Measurements from ENCODE around the gene SLC6A11.

Gene SLC6A11

DNA sequence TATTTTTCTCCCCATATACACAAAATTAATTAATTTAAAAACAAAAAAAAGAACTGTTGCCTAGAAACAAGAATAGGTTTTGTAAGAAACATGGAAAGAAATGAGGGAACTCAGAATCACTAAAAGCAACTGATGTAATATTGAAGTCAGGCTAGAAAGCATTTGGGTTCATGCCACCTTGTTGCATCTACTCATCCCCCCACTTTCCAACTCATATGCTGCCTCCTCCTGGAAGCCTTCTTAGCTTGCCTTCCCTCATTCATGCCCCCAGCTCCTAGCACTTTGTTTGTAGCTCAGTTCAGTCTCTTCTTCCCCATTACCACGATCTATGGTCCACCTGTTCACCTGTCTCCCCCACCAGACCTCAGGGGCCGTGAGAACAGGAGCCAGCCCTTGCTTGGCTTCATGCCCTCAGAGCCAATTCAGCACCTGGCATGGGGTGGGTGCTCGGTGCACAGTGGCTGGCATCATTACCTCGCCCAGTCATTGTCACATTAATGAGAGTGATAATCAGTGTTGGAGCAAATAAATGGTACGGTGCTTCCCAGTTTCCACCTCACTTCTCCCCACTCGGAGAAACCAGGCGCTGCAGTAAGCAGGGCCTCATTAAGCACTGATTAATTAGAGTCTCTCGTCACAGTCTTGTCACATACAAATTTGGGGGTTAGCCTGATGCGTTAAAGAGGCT, 114.1 kb downstream of the SLC6A11 start:
- H3K4me3 Mint-ChIP-seq: no peak overlapping the region
- no peak for ATAC-seq (replicated peaks)
- no peaks in the 10 kb centered on the region for H3K4me1 Mint-ChIP-seq
- peaks cover 0 to 2% of the 10 kb centered on the region in 2 donors for H3K9me3 Mint-ChIP-seq
- peaks cover 0 to 22% of the 10 kb centered on the region in 2 donors for H3K27me3 Mint-ChIP-seq
- no peak for DNase-seq
- H3K36me3 Mint-ChIP-seq: no peaks in the 10 kb centered on the region
- H3K27ac Mint-ChIP-seq: no peak overlapping the region

DNA sequence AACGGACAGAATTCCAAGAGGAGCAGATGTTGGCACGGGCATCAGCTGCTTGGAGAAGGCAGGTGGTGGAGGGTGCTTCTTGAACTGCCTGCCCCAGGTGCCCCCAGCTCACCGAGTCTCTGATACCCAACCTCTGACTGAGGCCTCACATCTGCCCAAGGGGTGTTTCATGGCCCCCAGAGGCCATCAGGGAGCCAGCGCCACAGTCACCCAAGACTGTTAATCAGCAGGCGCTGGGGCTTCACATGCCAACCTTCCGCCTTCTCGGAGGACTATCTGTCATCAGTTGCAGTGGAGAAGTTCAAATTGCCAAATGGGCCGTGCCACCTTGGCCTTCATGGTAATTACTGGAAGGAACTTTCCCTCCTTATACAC, 114.6 kb downstream of the SLC6A11 start:
- DNase-seq (no peak), ATAC-seq (replicated peaks) (no peak)
- H3K4me3 Mint-ChIP-seq: no peak overlapping the region
- no peaks in the 10 kb centered on the region for H3K9me3 Mint-ChIP-seq
- no peaks in the 10 kb centered on the region for H3K4me1 Mint-ChIP-seq
- H3K36me3 Mint-ChIP-seq: no peaks in the 10 kb centered on the region
- H3K27ac Mint-ChIP-seq: no peak overlapping the region
- H3K27me3 Mint-ChIP-seq: peaks cover 0 to 22% of the 10 kb centered on the region in 2 donors

DNA sequence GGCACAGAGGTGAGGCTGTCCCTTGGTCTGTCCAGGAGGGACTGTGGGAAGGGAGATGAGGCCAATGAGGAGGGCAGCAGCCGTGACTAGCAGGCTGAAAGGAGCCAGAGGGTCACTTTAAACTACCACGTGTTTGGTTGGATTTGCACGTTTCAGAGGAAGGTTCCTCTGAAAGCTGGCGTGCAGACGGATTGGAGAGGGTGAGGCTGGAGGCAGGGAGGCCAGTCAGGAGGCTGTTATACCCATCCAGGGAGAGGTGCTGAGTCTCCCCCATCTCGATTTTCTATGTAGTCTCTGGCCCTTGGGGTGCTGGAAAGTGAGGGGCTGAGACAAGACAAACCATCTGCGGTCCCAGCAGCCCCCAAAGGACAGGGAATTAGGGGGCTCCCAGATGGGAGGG, 116.6 kb downstream of the SLC6A11 start:
- no peak overlapping the region for H3K27ac Mint-ChIP-seq
- no peaks in the 10 kb centered on the region for H3K36me3 Mint-ChIP-seq
- DNase-seq (no peak), ATAC-seq (replicated peaks) (no peak)
- peaks cover 0 to 10% of the 10 kb centered on the region in 2 donors for H3K27me3 Mint-ChIP-seq
- no peak overlapping the region for H3K4me3 Mint-ChIP-seq
- no peaks in the 10 kb centered on the region for H3K4me1 Mint-ChIP-seq
- no peaks in the 10 kb centered on the region for H3K9me3 Mint-ChIP-seq

DNA sequence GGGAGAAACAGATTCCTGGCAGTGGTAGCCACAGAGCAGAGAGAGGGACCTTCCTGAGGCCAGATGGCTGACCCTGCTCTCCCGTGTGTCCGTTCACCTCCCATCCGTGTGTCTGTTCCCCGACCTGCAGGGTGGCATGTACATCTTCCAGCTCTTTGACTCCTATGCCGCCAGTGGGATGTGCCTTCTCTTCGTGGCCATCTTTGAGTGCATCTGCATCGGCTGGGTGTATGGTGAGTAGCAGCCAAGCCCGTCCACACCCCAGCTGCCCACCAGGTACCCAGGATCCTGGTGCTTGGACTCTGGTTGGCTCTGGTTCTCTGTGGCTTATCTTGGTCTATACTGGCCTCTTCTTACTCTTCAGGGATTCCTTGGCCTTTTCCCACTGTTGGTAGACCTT, 117.0 kb downstream of the SLC6A11 start:
- no peak for ATAC-seq (replicated peaks)
- H3K4me3 Mint-ChIP-seq: no peak overlapping the region
- peaks cover 0 to 14% of the 10 kb centered on the region in 2 donors for H3K27me3 Mint-ChIP-seq
- no peaks in the 10 kb centered on the region for H3K36me3 Mint-ChIP-seq
- no peak for DNase-seq
- H3K27ac Mint-ChIP-seq: no peak overlapping the region
- no peaks in the 10 kb centered on the region for H3K9me3 Mint-ChIP-seq
- no peaks in the 10 kb centered on the region for H3K4me1 Mint-ChIP-seq

DNA sequence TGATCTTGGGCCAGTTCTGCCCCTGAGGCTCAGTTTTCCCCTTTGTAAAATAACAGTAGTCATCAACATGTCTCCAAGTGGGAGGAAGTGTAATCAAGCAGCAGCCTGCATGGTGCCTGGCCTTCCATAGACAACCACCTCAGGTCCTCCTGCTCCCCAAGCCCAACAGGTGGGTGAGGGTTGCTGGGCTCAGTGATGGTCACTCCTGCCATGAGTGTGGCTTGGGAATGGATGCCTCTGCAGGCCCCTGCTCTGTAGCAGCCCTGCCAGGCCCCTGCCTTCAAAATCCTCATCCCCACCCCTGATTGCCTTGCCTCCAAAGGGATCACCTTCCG, 117.4 kb downstream of the SLC6A11 start:
- Mint-ChIP-seq H3K27me3 (peaks cover 0 to 14% of the 10 kb centered on the region in 2 donors), H3K9me3 (no peaks in the 10 kb centered on the region), H3K4me1 (no peaks in the 10 kb centered on the region), H3K4me3 (no peak overlapping the region), H3K36me3 (no peaks in the 10 kb centered on the region), H3K27ac (no peak overlapping the region)
- no peak for ATAC-seq (replicated peaks)
- DNase-seq: no peak

DNA sequence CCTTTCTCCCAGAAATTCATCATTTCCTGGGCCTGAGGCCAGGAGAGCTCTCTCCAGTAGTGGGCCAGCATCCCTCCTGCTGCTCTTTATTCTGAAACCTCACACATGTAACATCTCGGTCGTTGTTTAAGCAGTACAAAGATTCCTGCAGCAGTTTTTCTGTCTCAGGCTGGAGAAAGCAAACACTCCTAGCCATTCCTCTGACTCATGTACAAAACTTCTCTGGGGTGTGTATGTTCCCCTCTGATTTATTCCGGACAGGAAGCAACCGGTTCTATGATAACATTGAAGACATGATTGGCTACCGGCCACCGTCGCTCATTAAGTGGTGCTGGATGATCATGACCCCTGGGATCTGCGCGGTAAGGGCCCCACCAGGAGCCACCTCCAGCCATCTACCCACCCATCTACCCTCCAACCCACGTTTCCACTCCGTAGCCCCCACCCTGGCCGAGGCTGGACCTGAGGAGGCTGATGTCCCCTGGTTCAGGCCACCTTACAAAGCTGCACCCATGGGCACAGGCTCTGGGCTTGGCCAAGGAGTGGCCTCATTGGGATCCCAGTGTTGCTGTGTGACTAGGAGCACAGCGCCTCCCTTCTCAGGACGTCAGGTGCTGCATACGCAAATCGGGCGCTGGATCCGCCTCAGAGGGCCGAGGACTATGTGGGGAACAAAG, 117.9 kb downstream of the SLC6A11 start:
- Mint-ChIP-seq H3K36me3 (no peaks in the 10 kb centered on the region), H3K9me3 (no peaks in the 10 kb centered on the region), H3K4me1 (no peaks in the 10 kb centered on the region), H3K27ac (no peak overlapping the region), H3K4me3 (no peak overlapping the region), H3K27me3 (peaks cover under 1 to 14% of the 10 kb centered on the region in 2 donors)
- DNase-seq (no peak), ATAC-seq (replicated peaks) (no peak)

DNA sequence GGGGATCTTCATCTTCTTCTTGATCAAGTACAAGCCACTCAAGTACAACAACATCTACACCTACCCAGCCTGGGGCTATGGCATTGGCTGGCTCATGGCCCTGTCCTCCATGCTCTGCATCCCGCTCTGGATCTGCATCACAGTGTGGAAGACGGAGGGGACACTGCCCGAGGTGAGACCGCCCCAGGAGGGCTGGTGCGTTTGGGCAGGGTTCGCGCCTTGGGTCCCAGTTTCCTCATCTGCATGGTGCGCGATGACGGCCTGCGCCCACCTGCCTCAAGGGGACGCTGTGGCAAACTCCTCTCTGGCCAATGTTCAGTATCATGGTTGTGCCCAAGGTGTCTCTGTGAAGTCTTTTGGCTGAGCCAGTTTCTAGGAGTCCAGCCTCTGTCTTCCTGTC, 119.0 kb downstream of the SLC6A11 start:
- H3K27me3 Mint-ChIP-seq: peaks cover 4 to 14% of the 10 kb centered on the region in 2 donors
- no peak overlapping the region for H3K4me3 Mint-ChIP-seq
- no peaks in the 10 kb centered on the region for H3K9me3 Mint-ChIP-seq
- H3K36me3 Mint-ChIP-seq: no peaks in the 10 kb centered on the region
- H3K27ac Mint-ChIP-seq: no peak overlapping the region
- no peaks in the 10 kb centered on the region for H3K4me1 Mint-ChIP-seq
- ATAC-seq (replicated peaks): no peak
- DNase-seq: no peak

DNA sequence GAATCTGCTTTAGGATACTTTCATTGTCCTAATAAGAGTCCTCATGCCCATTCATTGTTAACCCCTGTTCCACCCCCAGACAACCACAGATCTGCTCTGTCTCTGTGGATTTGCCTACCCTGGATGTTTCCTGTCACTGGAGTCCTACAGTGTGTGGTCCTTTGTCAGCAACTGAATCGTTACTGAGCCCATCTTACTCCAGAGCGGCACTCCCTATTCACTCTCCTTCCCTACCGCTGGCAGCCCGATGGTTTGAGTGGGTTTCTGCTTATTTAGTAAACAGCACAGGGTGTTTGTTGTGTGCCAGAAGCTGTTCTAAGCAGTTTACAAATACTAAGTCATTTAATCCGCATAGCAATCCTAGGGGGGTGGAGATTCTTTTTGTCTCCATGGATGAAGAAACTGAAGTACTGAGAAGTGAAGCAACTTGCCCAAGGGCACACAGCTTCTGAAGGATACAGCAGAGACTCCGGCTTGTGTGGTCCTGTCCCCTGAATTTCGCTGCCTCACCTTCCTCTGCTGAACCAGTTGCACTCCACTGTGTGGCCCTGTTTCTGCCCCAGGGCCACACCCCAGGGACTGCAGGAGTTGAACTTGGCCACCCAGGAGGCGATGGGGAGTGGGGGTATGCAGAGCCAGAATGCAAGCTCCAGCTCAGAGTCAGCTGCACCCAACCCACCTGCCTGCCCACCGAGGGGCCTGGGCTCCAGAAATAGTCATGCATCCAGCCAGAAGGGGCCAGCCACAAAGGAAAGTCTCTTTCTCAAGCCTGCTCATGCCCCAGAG, 120.0 kb downstream of the SLC6A11 start:
- H3K27ac Mint-ChIP-seq: no peak overlapping the region
- DNase-seq: no peak
- H3K4me3 Mint-ChIP-seq: no peak overlapping the region
- ATAC-seq (replicated peaks): no peak
- no peaks in the 10 kb centered on the region for H3K9me3 Mint-ChIP-seq
- no peaks in the 10 kb centered on the region for H3K4me1 Mint-ChIP-seq
- no peaks in the 10 kb centered on the region for H3K36me3 Mint-ChIP-seq
- peaks cover 4 to 14% of the 10 kb centered on the region in 2 donors for H3K27me3 Mint-ChIP-seq

DNA sequence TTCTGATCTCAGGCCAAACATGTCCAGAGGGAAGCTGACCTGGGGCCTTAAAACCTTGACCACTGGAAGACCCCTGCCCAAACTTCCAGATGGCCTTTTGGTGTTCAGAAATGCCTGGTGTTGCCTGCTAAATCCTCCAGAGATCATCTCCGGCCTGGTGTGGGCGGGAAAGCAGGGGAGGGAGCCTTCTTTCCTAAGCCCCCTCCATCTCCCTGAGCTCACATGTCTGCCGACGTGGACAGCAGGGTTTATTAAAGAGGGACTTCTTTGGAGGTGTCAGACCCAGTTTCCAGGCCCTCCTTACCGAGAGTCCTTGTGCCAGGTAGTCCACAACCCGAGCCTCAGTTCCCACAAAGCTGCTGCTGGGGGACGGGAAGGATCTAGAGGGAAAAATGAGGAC, 120.7 kb downstream of the SLC6A11 start:
- DNase-seq: no peak
- no peaks in the 10 kb centered on the region for H3K4me1 Mint-ChIP-seq
- no peak overlapping the region for H3K27ac Mint-ChIP-seq
- peaks cover 4 to 14% of the 10 kb centered on the region in 2 donors for H3K27me3 Mint-ChIP-seq
- no peaks in the 10 kb centered on the region for H3K9me3 Mint-ChIP-seq
- no peaks in the 10 kb centered on the region for H3K36me3 Mint-ChIP-seq
- ATAC-seq (replicated peaks): no peak
- no peak overlapping the region for H3K4me3 Mint-ChIP-seq

DNA sequence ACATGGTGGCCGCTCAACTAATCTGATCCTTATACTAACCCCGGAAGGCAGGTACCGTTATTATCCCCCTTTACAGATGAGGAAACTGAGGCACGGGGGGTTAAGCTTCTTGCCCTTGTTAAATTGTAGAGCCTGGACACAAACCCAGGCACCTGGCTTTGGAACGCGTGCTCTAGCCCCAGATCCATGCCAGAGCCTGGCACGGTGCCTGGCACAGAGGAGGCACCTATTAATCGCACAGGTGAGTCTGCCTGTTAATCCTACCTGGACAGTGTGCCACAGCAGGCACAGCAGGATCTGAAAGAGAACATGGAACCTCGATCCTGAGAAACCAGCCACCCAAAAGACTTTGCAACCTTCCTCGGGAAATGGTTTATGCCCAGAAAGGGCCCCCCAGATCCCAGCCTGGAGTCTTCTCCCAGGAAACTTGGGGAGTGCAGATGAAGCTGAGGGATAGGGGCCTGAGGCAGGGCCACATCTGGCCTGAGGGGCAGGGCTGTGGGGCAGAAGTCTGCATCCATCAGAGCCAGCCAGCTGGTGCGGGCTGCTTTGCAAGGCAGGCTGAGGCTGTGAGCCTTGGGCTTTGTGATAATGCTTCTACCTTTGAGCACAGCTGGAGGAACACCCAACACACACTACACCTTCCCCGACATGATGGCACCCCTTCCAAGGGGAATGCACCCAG, 121.3 kb downstream of the SLC6A11 start:
- peaks cover 2 to 4% of the 10 kb centered on the region in 2 donors for H3K9me3 Mint-ChIP-seq
- H3K27me3 Mint-ChIP-seq: peaks cover 9 to 14% of the 10 kb centered on the region in 2 donors
- H3K36me3 Mint-ChIP-seq: no peaks in the 10 kb centered on the region
- no peaks in the 10 kb centered on the region for H3K4me1 Mint-ChIP-seq
- ATAC-seq (replicated peaks) (no peak), DNase-seq (no peak)
- no peak overlapping the region for H3K27ac Mint-ChIP-seq
- no peak overlapping the region for H3K4me3 Mint-ChIP-seq

DNA sequence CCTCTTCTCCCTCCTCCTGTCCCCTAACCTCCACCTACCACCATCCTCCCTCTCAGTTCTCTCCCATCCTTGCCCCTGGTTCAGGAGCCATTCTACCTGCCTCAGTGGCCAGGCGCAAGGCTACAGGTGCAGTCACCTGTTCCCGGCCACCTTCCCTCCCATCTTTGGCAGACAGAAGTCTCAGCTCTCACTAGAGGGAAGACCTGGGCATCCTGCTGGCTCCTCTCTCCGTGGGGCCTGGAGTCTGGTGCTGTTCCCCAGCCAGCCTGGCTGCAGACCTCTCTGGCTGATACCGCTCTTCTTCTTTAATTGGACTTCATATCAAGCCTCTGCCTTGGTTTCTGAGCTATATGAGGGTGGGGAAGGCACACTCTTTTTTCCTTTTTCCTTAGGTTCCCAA, 123.5 kb downstream of the SLC6A11 start:
- peaks cover 2 to 9% of the 10 kb centered on the region in 2 donors for H3K9me3 Mint-ChIP-seq
- ATAC-seq (replicated peaks) (no peak), DNase-seq (no peak)
- H3K4me1 Mint-ChIP-seq: no peaks in the 10 kb centered on the region
- H3K36me3 Mint-ChIP-seq: no peaks in the 10 kb centered on the region
- no peak overlapping the region for H3K27ac Mint-ChIP-seq
- H3K27me3 Mint-ChIP-seq: peaks cover 17 to 22% of the 10 kb centered on the region in 2 donors
- H3K4me3 Mint-ChIP-seq: no peak overlapping the region

DNA sequence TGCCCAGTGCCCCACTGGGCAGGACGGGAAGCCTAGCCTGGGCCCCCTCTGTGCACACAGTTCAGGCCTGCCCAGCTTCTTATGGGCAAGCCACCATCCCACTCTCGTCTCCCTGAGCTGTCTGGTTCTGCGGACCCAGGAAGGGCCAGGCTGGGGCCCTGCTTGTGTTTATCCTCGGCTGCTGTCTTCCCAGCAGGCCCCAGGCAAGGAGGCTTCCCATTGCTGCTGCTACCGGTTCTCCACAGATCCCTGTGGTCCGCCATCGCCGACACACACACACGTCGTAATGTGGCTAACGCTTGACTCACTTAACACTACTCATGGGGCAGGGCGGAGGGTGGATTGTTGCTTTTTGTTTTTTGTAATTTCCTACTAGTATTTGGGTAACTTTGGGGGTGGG, 124.1 kb downstream of the SLC6A11 start:
- Mint-ChIP-seq H3K27ac (no peak overlapping the region), H3K4me1 (no peaks in the 10 kb centered on the region), H3K36me3 (no peaks in the 10 kb centered on the region), H3K4me3 (no peak overlapping the region), H3K9me3 (peaks cover 2 to 9% of the 10 kb centered on the region in 2 donors), H3K27me3 (peaks cover 21 to 25% of the 10 kb centered on the region in 2 donors)
- no peak for ATAC-seq (replicated peaks)
- no peak for DNase-seq

DNA sequence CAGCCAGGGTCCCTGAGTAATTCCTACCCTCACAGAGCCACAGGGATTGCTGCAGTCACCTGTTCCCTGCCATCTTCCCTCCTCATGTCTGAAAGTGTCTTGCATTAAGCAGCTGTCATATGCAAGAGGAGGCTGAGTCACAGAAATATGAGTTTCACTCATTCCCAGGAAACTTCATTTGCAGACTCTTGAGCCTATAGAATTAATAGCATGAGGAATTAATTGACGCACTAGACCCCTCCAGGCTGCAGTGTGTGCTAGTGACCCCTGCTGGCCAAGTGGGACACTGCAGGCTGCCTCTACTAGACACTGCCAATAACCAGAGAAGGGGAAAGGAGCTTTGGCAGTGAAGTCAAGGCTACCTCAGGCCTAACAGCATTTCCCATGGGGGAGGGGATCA, 125.9 kb downstream of the SLC6A11 start:
- Mint-ChIP-seq H3K9me3 (peaks cover 2 to 9% of the 10 kb centered on the region in 2 donors), H3K27ac (no peak overlapping the region), H3K27me3 (peaks cover 21 to 25% of the 10 kb centered on the region in 2 donors), H3K4me1 (no peaks in the 10 kb centered on the region), H3K36me3 (no peaks in the 10 kb centered on the region), H3K4me3 (no peak overlapping the region)
- DNase-seq (no peak), ATAC-seq (replicated peaks) (no peak)

DNA sequence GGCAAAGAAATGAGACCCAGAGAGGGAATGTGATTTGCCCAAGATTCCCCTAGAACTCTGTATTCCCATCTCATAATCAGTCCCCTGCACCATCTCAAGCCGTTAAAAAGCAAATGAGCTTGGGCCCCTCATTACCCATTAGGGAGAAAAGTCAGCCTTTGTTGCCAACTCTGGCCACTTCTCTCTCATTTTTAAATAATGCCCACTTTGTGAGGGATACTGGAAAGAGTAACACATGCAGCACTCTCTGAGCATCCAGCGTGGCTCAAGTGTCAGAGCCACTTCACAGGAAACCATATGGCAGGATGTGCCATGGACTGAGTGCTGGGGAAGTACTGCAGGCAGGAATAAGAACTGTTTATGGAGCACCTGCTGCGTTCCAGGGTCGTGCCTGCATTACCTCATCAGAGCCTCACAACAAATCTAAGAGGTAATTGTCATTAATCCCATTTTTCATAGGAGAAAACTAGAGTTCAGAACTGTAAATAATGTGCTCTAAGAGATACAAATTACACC, 126.7 kb downstream of the SLC6A11 start:
- H3K9me3 Mint-ChIP-seq: peaks cover 2 to 9% of the 10 kb centered on the region in 2 donors

More for the DNA sequence above, 126.7 kb downstream of the SLC6A11 start:
- ATAC-seq (replicated peaks): no peak
- no peak overlapping the region for H3K27ac Mint-ChIP-seq
- peaks cover 18 to 25% of the 10 kb centered on the region in 2 donors for H3K27me3 Mint-ChIP-seq
- no peaks in the 10 kb centered on the region for H3K36me3 Mint-ChIP-seq
- H3K4me1 Mint-ChIP-seq: no peaks in the 10 kb centered on the region
- no peak for DNase-seq
- no peak overlapping the region for H3K4me3 Mint-ChIP-seq
